GM18861 (cell line): Measurements from ENCODE around the gene TSPAN12.
"Not testable (repeated sequence)": the region's sequence is repeated elsewhere in the genome, so short reads cannot be mapped to it uniquely, and the experiment has no call there.

Experiments
- ATAC-seq: cut with Tn5 transposase; IDR thresholded peaks from one replicate; pipeline ENCODE4 v1.9.1; 2021; ENCODE audit not compliant: unreplicated experiment

TSPAN12 gene, protein sequence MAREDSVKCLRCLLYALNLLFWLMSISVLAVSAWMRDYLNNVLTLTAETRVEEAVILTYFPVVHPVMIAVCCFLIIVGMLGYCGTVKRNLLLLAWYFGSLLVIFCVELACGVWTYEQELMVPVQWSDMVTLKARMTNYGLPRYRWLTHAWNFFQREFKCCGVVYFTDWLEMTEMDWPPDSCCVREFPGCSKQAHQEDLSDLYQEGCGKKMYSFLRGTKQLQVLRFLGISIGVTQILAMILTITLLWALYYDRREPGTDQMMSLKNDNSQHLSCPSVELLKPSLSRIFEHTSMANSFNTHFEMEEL

DNA sequence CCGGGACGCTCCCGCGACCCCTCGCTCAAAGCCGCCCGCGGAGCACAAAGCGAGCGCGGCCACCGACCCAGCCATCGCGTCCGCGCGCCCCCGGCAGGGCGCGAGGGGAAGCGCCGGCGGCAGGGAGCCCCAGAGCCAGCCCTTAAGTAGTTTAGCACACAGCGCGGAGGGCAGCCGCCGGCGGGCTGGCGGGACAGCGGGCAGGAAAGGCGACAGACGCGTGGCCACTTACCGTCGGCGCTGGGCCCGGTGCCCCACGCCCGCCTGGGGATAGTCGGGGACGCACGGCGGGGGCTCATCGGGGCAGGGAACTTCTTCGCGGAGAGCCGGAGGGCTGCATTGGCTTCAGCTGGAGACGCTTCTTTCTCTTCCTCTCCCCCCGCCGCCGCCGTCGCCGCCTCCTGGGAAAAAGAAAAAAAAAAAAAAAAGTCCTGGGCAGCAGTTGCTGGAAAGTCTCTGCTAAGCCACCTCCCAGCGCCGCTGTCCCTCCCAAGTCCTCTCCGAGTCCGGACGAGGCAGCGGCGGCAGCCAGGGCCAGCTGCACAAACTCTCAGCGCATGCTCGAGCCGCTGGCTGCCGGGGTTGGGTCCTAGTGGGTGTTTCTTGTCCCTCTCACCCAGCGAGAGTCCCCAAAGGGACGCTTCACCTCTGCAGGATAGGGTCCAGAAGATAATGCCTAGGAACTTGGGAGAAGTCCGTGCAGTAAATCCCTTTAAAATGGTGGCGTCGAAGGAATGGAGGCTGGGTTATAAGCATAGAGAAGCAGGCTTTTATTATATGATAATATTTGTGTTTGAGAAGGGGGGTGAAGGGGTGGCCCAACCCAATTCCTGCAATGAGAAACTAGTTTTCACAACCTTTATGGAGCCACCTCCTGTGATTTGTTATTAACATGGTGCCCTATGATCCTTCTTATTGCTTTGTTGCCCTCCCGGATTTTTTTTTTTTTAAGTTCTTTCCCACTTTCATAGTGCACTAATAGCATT lies at the start of gene TSPAN12:
Gene TSPAN12 (minus strand): TSS at position 557 of the 986 bp plus-strand sequence. CDS start 1,381 bp downstream, outside the sequence.
- ATAC-seq, result peak; percentile 73

DNA sequence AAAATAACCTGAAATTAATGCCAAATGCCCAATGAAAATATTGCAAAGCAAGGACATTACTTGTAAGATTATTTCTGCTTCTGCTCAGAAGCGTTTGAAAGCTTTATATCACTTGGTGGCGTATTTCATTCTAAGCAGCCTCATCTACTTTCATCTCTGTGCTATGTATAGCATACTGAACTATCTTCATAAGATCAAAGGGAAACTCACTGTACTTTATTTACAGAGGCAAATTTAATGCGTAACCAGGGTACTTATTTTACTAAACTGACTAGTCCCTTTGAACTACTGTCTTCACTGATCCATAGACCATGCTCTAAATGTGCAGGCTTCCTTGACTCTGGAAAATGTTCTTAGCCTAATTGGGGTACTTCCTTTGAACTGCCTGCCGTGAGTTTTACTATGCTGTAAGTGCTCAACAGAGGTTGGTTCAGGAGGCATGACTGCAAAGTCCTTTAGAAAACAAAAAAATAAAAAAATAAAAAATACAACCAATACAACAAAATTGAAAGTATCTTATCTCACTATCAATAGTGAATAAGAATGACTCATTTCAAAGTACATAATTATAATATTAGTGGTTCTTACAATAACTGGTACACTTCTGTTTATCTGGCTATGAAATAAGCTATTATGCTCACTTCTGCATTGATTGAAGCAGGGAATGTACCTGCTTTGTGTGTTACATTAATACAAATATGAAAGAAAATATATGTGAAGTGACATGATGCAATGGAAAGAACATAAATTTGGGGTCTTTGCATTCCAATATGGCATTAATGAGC lies 41.0 kb upstream of the TSPAN12 start:
- ATAC-seq, result no peak

DNA sequence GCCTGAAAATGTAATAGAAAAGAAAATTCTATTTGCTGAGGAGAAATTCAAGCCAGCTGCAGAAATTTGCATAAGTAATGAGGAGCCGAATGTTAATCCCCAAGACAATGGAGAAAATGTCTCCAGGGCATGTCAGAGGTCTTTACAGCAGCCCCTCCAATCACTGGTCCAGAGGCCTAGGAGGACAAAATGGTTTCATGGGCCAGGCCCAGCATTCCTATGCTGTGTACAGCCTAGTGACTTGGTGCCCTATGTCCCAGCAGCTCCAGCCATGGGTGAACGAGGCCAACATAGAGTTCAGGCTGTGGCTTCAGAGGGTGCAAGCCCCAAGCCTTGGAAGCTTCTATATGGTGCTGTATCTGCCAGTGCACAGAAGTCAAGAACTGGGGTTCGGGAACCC lies 37.3 kb upstream of the TSPAN12 start:
- ATAC-seq, result not testable (repeated sequence)

DNA sequence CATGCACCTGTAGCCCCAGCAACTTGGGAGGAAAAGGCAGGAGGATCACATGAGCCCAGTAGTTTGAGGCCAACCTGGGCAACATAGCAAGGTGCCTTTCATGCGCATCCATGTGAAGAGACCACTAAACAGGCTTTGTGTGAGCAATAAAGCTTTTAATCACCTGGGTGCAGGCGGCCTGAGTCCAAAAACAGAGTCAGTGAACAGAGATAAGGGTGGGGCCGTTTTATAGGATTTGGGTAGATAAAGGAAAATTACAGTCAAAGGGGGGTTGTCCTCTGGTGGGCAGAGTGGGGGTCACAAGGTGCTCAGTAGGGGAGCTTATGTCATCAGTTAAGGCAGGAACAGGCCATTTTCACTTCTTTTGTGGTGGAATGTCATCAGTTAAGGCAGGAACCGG lies 27.7 kb upstream of the TSPAN12 start:
- ATAC-seq, result not testable (repeated sequence)

DNA sequence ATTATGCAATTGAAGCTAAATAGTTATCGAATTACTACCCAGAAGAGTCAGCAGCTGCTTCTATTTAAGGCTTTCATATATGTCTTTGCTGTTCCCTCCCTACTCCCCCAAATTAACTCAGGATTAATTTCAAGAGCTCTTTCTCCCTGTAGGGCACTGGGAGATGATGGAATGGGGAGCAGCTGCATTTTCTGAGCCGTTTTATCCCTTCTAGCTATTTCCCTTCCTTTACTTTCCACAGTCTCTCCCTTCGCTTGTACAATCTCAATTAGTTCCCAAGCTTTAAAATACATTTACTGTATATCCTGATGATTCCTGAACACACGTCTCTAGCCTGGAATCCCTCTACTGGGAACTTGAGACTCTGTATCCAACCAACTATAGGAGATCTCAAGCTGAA lies 19.8 kb upstream of the TSPAN12 start:
- ATAC-seq, result no peak

DNA sequence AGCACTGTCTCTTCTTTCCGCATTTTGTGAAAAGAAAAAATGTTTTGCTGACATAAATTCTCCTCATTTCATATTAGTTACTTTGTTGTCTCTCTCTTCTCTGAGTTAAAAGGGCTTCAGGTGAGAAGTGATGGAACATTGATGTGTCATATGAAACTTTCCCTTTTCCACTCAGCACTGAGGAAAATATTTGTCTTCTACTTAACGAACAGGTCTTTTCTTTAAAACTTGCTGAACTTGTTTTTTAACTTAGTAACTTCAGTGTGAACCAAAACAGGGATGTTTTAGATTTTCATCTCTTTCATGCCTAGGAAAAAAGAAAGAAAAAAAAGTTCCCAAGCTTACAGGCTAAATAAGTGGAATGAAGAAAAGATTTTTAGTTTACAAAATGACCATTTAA lies 19.0 kb upstream of the TSPAN12 start:
- ATAC-seq, result no peak

DNA sequence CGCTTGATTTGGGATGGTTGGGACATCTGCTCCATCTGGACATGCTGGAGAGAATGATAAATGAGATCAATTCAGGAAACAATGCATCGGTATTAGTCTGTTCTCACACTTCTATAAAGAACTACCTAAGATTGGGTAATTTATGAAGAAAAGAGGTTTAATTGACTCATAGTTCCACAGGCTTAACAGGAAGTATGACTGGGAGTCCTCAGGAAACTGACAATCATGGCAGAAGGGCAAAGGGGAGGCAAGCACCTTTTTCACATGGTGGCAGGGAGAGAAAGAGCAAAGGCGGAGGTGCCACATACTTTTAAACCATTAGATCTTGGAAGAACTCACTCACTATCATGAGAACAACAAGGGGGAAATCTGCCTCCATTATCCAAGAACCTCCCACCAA lies 16.8 kb upstream of the TSPAN12 start:
- no peak for ATAC-seq

DNA sequence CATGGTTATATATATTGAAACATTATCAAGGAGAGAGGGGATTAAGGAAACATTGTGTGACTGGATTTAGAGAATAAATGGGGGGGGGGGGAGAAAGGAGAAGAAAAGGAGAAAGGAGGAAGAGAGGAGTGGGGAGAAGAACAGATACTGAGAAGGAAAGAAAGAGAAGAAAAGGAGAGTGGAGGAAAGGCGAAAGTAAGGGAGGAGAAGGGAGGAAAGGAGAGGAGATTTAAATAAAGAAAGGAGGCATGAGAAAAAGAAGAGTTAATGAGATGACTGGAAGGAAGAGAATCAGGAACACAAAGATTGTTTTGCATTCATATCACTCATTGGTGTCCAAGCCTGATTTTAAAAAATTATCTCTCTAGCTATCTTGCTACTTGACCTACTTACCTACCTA lies 16.1 kb upstream of the TSPAN12 start:
- ATAC-seq, result no peak

DNA sequence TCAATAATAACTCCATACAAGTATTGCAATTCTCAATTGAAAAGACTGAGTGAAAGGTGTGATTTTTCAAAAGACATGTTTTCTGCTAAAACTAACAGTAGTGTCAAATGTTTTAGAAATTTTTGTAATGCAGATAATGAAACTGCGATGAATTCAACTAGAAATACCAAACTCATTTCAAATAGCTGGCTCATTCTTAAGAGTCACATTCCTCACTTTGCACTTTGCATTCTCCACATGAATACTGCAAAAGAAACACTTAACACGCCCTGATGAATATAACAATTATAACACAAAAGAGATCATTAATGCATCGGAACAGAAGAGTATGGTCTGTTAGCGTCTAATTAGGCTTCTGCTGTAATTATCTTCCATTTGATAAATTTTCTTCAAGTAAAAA lies 15.5 kb upstream of the TSPAN12 start:
- ATAC-seq, result no peak

DNA sequence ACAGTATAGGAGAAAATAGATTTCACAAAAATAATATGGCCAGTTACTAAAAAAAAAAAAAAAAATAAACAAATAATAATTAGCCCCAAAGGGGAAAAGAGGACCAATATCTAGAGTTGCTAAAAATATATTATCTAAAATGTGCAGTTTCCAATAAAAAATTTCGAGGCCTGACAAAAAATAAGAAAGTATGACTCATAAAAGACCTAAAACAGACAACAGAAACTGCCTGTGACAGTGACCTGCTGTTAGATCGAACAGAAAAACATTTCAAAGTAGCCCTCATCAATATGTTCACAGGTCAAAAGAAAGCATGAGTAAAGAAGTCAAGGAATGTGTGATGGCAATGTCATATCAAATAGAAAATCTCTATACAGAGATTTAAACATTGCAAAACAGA lies 11.8 kb upstream of the TSPAN12 start:
- ATAC-seq, result peak; percentile 51

DNA sequence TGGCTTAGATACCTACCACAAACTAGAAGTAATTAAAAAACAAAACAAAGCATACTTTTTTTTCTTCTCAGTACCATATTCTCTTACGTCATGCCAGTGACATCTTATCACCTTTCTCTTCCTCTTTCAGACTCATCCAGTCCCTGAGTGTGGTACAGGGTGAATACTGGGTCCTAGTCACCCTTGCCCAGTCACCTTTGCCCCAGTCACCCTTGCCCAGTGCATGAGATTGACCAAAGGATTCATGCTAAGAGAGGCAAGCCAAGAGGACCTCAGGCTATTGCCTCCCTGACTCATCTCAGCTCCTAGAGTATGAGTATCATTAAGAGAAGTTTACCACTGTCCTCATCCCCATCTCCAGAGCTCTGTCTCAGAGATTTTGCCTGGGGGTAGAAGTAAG lies 10.0 kb upstream of the TSPAN12 start:
- peak; percentile 65 for ATAC-seq

DNA sequence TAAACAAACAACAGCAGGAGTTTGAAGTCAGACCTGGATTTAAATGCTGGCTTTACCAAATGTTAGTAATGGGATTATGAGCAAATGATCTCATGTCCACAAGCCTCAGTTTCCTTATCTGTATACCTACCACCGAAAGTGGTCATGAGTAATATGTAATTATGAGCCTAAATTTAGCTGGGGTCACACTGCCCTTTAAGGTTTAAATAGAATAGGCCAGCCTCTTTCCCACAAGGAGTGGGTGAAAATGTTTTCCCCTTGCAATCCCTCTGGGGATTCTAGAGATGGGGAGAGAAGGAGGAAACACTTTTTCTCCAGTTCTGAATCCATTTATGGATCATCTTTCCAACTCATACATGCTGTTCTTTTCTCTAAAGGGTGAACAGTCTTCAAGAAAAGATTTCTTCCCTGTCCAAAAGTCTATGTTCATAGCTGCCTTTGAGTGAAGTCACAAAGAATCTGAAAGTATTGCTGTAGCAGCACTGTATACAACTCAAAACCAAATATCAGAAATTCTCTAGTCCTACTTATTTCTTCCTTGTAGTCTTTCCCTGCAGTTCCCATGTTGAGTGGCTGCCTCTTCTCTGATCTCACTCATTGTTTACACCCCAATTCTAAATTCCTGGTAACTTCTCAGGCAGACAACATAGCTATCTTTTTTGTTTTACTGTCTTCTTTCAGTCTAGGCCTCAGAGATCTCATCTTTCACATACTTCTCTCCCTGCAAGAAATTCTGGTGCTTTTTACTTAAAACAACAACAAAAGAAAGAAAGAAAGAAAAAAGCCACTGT lies 7.4 kb upstream of the TSPAN12 start:
- ATAC-seq, result no peak

DNA sequence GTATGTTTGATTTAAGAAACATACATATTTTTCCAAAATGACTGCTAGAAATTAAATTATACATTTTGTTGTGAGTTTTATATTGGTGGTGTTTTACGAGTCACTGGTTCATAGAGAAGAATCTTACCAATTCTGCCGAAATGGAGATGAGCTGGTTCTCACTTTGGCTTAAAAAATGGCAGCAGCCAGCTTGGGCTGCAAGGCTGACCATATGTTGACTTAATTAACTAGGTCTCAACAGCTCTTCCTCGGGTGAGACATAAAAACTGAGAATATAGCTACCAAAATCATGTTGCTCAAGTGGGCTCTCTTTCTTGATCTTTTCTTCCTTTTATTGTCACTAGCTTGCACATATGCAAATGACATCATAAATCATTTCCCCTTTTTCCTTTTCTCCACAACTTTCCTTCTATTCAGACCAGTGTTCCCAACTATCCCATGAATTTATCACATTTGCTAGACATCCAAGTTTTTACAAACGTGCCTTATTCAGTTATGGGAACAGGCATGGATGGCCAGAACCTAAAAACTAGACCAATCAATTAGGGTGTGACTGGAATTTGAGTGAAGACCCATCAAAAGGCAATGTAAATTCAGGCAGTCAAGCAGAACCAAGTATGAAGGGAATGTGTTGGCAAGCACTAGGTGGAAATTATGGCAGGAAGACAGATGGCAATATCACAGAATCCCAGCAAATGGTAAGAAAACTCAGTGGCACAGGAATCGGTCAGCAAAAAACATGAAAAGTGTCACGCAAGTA lies 6.4 kb upstream of the TSPAN12 start:
- no peak for ATAC-seq

DNA sequence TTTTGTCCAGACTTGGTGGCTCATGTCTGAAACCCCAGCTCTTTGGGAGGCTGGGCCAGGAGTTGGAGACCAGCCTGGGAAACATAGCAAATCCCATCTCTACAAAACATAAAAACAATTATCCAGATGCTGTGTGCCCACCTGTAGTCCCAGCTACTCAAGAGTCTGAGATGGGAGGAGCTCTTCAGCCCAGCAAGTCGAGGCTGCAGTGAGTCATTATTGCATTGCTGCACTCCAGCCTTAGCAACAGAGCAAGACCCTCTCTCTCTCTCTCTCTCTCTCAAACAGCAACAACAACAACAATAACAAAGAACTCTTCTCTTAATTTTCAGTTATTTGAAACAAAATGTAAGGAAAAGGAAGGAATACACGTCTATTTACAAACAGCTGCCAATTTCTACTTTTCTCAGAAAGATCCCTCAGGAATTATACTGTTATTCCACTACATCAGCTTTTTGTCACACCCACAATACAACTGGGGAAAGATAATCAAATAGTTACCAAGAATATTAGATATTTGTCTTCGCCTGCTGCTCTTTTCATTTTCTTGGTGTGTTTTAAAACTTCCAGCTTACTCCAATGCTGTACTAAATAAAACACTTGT lies 5.1 kb upstream of the TSPAN12 start:
- ATAC-seq, result no peak

DNA sequence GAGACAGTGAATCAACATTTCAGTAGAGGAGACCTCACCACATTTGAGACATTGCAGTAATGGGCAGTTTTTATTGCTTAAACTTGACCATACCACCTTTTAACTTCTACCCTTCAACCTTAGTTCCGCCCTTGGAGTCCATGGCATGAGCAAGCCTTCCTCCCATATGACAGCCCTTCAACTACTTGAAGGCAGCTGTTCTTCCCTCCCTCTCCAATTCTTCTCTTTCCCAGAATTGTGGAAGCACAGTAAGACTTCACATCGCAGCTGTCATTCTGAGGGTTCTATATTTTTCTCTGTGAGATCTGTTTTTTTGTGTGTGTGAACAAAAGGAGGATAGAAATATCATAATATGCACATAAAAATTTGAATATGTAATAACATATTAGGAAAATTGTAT lies 2.2 kb upstream of the TSPAN12 start:
- no peak for ATAC-seq

DNA sequence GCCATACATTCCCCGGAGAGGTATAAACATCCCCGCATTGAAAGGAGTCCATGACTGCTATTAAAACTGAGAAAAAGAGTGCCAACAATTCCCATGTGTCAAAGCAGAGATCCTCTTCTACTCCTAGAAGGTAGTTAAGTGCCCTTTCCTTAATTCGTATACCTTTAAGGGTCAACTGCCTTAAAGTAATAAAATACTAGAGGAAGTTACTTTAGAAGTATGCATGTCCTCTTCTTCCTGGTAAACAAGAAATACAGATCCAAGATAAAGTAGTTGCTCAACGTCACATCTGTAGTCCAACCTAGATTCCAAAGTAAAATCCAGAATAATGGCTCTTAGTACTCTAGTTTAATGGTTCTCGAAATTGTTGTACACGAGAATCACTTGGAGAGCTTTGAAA lies 1.5 kb upstream of the TSPAN12 start:
- no peak for ATAC-seq

DNA sequence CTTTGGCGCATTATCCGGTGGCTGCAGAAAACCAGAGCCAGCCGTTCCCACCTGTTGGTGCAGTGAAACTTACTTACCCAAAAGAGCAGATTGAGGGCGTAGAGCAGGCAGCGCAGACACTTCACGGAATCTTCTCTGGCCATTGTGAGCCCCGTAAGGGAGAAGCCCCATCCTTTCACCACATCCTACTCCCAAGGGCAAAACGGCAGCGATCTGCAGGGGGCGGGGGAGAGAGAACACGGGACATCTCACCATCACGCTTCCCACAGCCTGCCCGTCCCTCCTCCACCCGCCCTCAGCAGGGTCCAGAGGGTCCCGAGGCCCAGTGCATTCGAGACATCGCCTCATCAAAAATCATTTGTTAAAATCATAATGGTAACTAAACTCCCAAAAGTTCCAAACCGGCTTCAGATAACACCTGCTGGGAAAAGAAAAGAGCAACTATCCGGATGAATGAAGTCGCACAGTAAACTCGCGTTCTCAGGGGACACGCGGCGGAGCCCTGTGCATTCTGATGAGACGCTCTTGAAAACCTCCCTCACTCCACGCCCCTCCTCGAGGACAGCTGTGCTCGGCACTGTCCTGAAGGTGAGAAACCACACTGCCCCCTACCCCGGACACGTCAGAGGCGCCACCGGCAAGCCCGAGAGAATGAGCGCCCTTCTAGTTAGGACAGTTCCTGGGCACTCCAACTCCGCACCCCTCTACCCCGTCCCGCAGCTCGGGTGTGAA lies 1.2 kb downstream of the TSPAN12 start:
- ATAC-seq, result peak; percentile 54

DNA sequence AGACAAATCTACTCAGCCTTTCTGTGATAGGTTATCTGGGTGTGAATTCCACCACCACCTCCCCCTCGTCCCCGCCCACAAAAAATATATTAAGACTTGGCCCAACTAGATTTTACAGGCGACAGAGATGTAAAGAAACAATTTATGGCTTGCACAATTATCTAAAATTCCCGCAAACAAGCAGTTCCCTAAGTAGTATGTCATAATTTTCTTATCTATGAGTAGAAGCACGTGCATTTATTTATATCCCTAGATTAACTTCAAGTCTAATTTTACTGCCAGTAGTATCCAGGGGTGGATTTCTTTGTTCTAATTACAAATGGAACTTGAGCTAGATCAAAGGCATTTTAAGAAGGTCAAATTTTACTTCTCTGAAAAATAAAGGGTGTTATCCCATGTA lies 1.7 kb downstream of the TSPAN12 start:
- no peak for ATAC-seq

DNA sequence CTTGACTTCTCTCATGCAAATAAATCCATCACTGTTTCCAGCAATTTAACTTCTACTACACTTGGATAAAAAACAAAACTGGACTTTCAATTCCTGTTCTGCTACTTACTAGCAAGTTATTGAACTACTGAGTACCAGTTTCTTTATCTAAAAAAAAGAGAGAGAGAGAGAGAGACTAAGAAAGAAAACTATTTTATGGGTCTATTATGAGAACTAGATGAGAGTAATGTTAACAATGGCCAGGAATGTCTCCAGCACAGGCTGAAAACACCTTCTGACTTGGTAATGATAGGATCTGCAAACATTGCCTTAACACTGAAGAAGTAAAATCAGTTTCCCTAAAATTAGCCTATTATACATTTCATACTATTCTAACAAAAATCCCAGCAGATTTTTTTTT lies 5.2 kb downstream of the TSPAN12 start:
- ATAC-seq, result no peak
